Vagina (tissue), 2 donors: Measurements from ENCODE around the gene TUBB8.
"Not testable (repeated sequence)": the region's sequence is repeated elsewhere in the genome, so short reads cannot be mapped to it uniquely, and the experiment has no call there.

Experiments
- POLR2A ChIP-seq, 2 donors: fragments of 450-650 bp; IDR thresholded peaks; one replicate each; pipeline ENCODE4 v1.6.1; 2017; ENCODE audit warnings: antibody characterized with exemption in 2 of 2, mild to moderate bottlenecking in 2 of 2, moderate library complexity in 2 of 2
- TF ChIP-seq, protein P1 (sequence below), 3 experiments: fragments of 450-650 bp in 2 of 3; fragments of 200-600 bp in 1 of 3; sonication (generic) in 1 of 3; IDR thresholded peaks; one replicate each; pipeline ENCODE4 v1.5.1; 2017 to 2019; ENCODE audit warnings: antibody characterized with exemption in 3 of 3, mild to moderate bottlenecking in 2 of 3, moderate library complexity in 2 of 3

DNA sequence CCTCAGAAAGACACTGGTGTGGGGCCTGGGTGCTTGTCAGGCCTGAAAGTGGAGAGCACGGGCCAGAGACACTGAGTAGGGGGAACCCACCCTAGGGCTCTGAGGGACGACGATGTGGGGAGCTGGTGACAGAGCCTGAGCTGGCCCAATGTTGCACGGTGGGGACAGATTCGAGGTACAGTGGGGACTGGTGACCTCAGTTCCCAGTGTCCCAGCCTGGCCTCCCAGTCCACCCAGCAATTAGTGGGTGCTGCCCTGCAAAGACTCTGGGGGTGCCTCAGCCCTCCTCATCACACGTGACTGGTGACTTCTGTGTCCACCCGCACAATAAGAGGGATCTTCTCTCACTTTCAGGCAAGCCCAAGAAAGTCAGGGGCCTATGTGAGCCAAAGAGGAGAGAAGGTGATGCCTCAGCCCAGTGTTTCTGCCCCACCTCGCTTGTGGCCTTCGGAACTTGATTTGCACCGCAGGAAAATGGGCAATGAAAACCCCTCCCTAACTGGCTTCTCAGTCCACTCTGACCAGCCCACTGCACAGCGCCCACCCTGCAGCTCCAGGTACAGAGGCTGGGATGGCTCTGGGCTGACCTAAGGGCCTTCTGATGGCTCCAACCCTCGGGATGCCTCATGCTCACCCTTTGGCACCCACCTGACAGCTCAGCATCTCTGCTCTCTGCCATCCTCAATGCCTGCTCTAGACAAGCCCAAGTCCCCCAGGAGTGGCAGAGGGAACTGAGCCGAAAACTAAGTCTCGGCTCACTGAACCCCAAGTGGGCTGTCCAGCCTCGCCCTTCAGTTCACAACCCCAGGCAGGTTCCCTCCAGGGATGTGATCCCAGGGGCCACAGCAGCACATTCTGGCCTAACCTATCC lies 36.4 kb downstream of the TUBB8 start:
- TF ChIP-seq POLR2A (IDR thresholded peaks at IDR 0.05) = not testable (repeated sequence)
- TF ChIP-seq, protein P1, sequence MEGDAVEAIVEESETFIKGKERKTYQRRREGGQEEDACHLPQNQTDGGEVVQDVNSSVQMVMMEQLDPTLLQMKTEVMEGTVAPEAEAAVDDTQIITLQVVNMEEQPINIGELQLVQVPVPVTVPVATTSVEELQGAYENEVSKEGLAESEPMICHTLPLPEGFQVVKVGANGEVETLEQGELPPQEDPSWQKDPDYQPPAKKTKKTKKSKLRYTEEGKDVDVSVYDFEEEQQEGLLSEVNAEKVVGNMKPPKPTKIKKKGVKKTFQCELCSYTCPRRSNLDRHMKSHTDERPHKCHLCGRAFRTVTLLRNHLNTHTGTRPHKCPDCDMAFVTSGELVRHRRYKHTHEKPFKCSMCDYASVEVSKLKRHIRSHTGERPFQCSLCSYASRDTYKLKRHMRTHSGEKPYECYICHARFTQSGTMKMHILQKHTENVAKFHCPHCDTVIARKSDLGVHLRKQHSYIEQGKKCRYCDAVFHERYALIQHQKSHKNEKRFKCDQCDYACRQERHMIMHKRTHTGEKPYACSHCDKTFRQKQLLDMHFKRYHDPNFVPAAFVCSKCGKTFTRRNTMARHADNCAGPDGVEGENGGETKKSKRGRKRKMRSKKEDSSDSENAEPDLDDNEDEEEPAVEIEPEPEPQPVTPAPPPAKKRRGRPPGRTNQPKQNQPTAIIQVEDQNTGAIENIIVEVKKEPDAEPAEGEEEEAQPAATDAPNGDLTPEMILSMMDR (IDR thresholded peaks at IDR 0.05) = not testable (repeated sequence)
